HepG2 (cell line): ENCODE measurements around the gene CEP104. TPM values are rescaled to one million over a fixed set of nuclear protein-coding genes. Genes with fewer than 3 reads are reported as not detected.
A peak's percentile ranks its signal among the peaks of the same experiment; 100 is the strongest.

Experiments used
- ATF1 ChIP-seq: IDR thresholded peaks from 2 replicates; pipeline ENCODE4 v1.6.1; 2016; ENCODE audit warnings: mild to moderate bottlenecking, control low read depth
- BRD4 ChIP-seq: sonication (generic); formaldehyde crosslinking; IDR thresholded peaks from 2 replicates; pipeline ENCODE4 v1.4.0; 2020; ENCODE audit warnings: missing genetic modification reagents
- CHCHD3 ChIP-seq: sonication (generic); formaldehyde crosslinking; IDR thresholded peaks from 2 replicates; pipeline ENCODE4 v1.8.0; 2022; ENCODE audit warnings: mild to moderate bottlenecking, missing genetic modification reagents, moderate library complexity
- CHD2 ChIP-seq: IDR thresholded peaks from 2 replicates; pipeline ENCODE4 v1.6.1; 2011; ENCODE audit warnings: low read depth, low read length, improper control_type of control experiment
- PCBP1 ChIP-seq: fragments of 200-400 bp; formaldehyde crosslinking; IDR thresholded peaks from 2 replicates; pipeline ENCODE4 v1.6.1; 2017; ENCODE audit warnings: mild to moderate bottlenecking, low read depth, low read length, borderline replicate concordance
- RBAK ChIP-seq: sonication (generic); formaldehyde crosslinking; IDR thresholded peaks from 2 replicates; pipeline ENCODE4 v1.5.1; 2020; ENCODE audit warnings: mild to moderate bottlenecking, missing genetic modification reagents
- RFXANK ChIP-seq: IDR thresholded peaks from 2 replicates; pipeline ENCODE4 v1.6.1; 2016
- SALL1 ChIP-seq: sonication (generic); formaldehyde crosslinking; IDR thresholded peaks from 2 replicates; pipeline ENCODE4 v1.8.0; 2022; ENCODE audit warnings: mild to moderate bottlenecking, missing genetic modification reagents
- SNRNP70 ChIP-seq: fragments of 200-400 bp; formaldehyde crosslinking; IDR thresholded peaks from 2 replicates; pipeline ENCODE4 v1.6.1; 2017; ENCODE audit warnings: mild to moderate bottlenecking, low read depth, low read length, moderate library complexity
- SP4 ChIP-seq: sonication (generic); formaldehyde crosslinking; IDR thresholded peaks from 2 replicates; pipeline ENCODE4 v1.8.1; 2023; ENCODE audit warnings: mild to moderate bottlenecking, missing genetic modification reagents
- TAF1 ChIP-seq: sonication (generic); formaldehyde crosslinking; IDR thresholded peaks from 2 replicates; pipeline ENCODE4 v1.4.0; 2020; ENCODE audit warnings: missing genetic modification reagents
- TBX2 ChIP-seq: sonication (generic); formaldehyde crosslinking; IDR thresholded peaks from 2 replicates; pipeline ENCODE4 v1.5.0; 2020; ENCODE audit warnings: missing genetic modification reagents, mild to moderate bottlenecking, borderline replicate concordance
- ZNF256 ChIP-seq: sonication (generic); formaldehyde crosslinking; conservative IDR thresholded peaks from 2 replicates; pipeline ENCODE4 v1.4.0; 2020; ENCODE audit warnings: missing genetic modification reagents
- ZNF260 ChIP-seq: sonication (generic); formaldehyde crosslinking; IDR thresholded peaks from 2 replicates; pipeline ENCODE4 v1.4.0; 2020; ENCODE audit warnings: missing genetic modification reagents, low read depth, mild to moderate bottlenecking, borderline replicate concordance
- ZNF30 ChIP-seq: sonication (generic); formaldehyde crosslinking; IDR thresholded peaks from 2 replicates; pipeline ENCODE4 v1.5.0; 2020; ENCODE audit warnings: mild to moderate bottlenecking, missing genetic modification reagents
- ZNF431 ChIP-seq: sonication (generic); formaldehyde crosslinking; IDR thresholded peaks from 2 replicates; pipeline ENCODE4 v1.9.0; 2022; ENCODE audit warnings: missing genetic modification reagents, low read depth, mild to moderate bottlenecking, borderline replicate concordance
- ZNF761 ChIP-seq: sonication (generic); formaldehyde crosslinking; conservative IDR thresholded peaks from 2 replicates; pipeline ENCODE4 v1.4.0; 2020; ENCODE audit warnings: mild to moderate bottlenecking, missing genetic modification reagents
- polyA plus RNA-seq, 8 experiments: library from polyadenylated mRNA; depleted of rRNA in 3 of 8; stranded (reverse) in 7 of 8; unstranded in 1 of 8; fragments of >200 nt; fragmentation: Illumina TruSeq in 4 of 8; extraction: Trizol in 4 of 8; gene quantifications; 2 replicates each; pipeline versions ENCODE4 v1.2.1 to v1.2.3, GENCODE V29; 2011 to 2016; ENCODE audit warnings: low read depth in 4 of 8, missing spikeins in 1 of 8, mixed read lengths in 1 of 8; ENCODE audit not compliant: insufficient read depth in 1 of 8
- total RNA-seq, 5 experiments: library from RNA; depleted of rRNA; stranded (reverse); fragments of >200 nt; fragmentation: Illumina TruSeq; extraction: Trizol; gene quantifications; 2 replicates each; pipeline ENCODE4 v1.2.3, GENCODE V29; 2016; ENCODE audit warnings: low read depth in 1 of 5
- TF ChIP-seq, protein P1 (sequence below): sonication (generic); formaldehyde crosslinking; IDR thresholded peaks from 2 replicates; pipeline ENCODE4 v1.5.0; 2020; ENCODE audit warnings: missing genetic modification reagents, mild to moderate bottlenecking, borderline replicate concordance
- TF ChIP-seq, protein P2 (sequence below): IDR thresholded peaks from 2 replicates; pipeline ENCODE4 v1.6.1; 2016; ENCODE audit warnings: control low read depth
- TF ChIP-seq, protein P3 (sequence below): sonication (generic); formaldehyde crosslinking; IDR thresholded peaks from 2 replicates; pipeline ENCODE4 v1.4.0; 2020; ENCODE audit warnings: missing genetic modification reagents
- TF ChIP-seq, protein P4 (sequence below): sonication (generic); formaldehyde crosslinking; IDR thresholded peaks from 2 replicates; pipeline ENCODE4 v1.4.0; 2020; ENCODE audit warnings: missing genetic modification reagents
- TF ChIP-seq, protein P5 (sequence below): sonication (generic); formaldehyde crosslinking; IDR thresholded peaks from 2 replicates; pipeline ENCODE4 v1.5.0; 2020; ENCODE audit warnings: missing genetic modification reagents
- TF ChIP-seq, protein P6 (sequence below): sonication (generic); formaldehyde crosslinking; IDR thresholded peaks from 2 replicates; pipeline ENCODE4 v1.4.0; 2020; ENCODE audit warnings: missing genetic modification reagents

Gene CEP104
- total and polyA plus RNA-seq, 2 of the 13 experiments (the other 11 are each of a cell fraction or from before 2014, with no cell fraction given), result 20.4 to 30.1 TPM

DNA sequence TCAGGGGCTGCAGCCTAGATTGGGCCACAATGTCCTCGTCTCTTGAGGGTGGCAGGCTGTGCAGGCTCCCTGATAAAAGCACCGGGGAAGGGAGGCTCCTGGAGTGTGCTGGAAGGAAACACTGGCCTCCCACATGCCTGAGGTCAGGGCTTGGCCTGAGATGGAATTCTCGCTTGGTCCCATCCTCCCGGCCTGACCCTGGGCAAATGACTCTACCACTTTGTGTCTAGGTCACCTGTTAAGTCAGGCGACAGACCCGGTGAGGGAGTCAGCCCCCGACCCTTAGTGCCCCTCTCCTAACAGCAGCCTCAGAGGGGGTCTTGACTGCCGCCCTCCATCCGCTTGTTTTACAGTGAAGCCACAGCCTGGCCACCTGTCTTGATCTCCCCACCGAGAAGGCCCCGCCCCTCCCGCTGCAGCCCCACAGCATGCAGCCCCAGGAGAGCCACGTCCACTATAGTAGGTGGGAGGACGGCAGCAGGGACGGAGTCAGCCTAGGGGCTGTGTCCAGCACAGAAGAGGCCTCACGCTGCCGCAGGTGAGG is 82.0 kb downstream of the CEP104 start (continued):
- TF ChIP-seq, protein P1, sequence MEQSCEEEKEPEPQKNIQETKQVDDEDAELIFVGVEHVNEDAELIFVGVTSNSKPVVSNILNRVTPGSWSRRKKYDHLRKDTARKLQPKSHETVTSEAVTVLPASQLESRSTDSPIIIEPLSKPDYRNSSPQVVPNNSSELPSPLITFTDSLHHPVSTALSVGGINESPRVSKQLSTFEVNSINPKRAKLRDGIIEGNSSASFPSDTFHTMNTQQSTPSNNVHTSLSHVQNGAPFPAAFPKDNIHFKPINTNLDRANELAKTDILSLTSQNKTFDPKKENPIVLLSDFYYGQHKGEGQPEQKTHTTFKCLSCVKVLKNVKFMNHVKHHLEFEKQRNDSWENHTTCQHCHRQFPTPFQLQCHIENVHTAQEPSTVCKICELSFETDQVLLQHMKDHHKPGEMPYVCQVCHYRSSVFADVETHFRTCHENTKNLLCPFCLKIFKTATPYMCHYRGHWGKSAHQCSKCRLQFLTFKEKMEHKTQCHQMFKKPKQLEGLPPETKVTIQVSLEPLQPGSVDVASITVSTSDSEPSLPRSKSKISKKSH (CRISPR knock-in tag), result no peak; the same call in 1 of the 2 replicates
- TF ChIP-seq PCBP1 (no peak), RBAK (CRISPR knock-in tag) (no peak), SNRNP70 (no peak), ZNF431 (CRISPR knock-in tag) (0 out of 2 replicates have a peak, but pooled peaks have one; percentile 13), ZNF256 (CRISPR knock-in tag) (no peak), TBX2 (CRISPR knock-in tag) (no peak), CHCHD3 (CRISPR knock-in tag) (0 out of 2 replicates have a peak, but pooled peaks have one; percentile 82), RFXANK (CRISPR knock-in tag) (no peak), TAF1 (CRISPR knock-in tag) (no peak; the same call in 1 of the 2 replicates), SALL1 (CRISPR knock-in tag) (0 out of 2 replicates have a peak, but pooled peaks have one; percentile 3), ZNF30 (CRISPR knock-in tag) (no peak), BRD4 (CRISPR knock-in tag) (peak; percentile 22; the same call in 1 of the 2 replicates), CHD2 (no peak), ATF1 (CRISPR knock-in tag) (no peak), SP4 (CRISPR knock-in tag) (no peak), ZNF260 (no peak), ZNF761 (no peak)
- TF ChIP-seq, protein P2, sequence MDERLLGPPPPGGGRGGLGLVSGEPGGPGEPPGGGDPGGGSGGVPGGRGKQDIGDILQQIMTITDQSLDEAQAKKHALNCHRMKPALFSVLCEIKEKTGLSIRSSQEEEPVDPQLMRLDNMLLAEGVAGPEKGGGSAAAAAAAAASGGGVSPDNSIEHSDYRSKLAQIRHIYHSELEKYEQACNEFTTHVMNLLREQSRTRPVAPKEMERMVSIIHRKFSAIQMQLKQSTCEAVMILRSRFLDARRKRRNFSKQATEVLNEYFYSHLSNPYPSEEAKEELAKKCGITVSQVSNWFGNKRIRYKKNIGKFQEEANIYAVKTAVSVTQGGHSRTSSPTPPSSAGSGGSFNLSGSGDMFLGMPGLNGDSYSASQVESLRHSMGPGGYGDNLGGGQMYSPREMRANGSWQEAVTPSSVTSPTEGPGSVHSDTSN (CRISPR knock-in tag), result no peak
- TF ChIP-seq, protein P3, sequence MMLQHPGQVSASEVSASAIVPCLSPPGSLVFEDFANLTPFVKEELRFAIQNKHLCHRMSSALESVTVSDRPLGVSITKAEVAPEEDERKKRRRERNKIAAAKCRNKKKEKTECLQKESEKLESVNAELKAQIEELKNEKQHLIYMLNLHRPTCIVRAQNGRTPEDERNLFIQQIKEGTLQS (CRISPR knock-in tag), result no peak
- TF ChIP-seq, protein P4, sequence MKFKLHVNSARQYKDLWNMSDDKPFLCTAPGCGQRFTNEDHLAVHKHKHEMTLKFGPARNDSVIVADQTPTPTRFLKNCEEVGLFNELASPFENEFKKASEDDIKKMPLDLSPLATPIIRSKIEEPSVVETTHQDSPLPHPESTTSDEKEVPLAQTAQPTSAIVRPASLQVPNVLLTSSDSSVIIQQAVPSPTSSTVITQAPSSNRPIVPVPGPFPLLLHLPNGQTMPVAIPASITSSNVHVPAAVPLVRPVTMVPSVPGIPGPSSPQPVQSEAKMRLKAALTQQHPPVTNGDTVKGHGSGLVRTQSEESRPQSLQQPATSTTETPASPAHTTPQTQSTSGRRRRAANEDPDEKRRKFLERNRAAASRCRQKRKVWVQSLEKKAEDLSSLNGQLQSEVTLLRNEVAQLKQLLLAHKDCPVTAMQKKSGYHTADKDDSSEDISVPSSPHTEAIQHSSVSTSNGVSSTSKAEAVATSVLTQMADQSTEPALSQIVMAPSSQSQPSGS, result no peak
- TF ChIP-seq, protein P5, sequence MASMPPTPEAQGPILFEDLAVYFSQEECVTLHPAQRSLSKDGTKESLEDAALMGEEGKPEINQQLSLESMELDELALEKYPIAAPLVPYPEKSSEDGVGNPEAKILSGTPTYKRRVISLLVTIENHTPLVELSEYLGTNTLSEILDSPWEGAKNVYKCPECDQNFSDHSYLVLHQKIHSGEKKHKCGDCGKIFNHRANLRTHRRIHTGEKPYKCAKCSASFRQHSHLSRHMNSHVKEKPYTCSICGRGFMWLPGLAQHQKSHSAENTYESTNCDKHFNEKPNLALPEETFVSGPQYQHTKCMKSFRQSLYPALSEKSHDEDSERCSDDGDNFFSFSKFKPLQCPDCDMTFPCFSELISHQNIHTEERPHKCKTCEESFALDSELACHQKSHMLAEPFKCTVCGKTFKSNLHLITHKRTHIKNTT (CRISPR knock-in tag), result no peak
- TF ChIP-seq, protein P6, sequence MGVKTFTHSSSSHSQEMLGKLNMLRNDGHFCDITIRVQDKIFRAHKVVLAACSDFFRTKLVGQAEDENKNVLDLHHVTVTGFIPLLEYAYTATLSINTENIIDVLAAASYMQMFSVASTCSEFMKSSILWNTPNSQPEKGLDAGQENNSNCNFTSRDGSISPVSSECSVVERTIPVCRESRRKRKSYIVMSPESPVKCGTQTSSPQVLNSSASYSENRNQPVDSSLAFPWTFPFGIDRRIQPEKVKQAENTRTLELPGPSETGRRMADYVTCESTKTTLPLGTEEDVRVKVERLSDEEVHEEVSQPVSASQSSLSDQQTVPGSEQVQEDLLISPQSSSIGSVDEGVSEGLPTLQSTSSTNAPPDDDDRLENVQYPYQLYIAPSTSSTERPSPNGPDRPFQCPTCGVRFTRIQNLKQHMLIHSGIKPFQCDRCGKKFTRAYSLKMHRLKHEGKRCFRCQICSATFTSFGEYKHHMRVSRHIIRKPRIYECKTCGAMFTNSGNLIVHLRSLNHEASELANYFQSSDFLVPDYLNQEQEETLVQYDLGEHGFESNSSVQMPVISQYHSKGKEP (CRISPR knock-in tag), result no peak
